ENCODE measurements around the gene TBR1.

The TBR1 gene

DNA sequence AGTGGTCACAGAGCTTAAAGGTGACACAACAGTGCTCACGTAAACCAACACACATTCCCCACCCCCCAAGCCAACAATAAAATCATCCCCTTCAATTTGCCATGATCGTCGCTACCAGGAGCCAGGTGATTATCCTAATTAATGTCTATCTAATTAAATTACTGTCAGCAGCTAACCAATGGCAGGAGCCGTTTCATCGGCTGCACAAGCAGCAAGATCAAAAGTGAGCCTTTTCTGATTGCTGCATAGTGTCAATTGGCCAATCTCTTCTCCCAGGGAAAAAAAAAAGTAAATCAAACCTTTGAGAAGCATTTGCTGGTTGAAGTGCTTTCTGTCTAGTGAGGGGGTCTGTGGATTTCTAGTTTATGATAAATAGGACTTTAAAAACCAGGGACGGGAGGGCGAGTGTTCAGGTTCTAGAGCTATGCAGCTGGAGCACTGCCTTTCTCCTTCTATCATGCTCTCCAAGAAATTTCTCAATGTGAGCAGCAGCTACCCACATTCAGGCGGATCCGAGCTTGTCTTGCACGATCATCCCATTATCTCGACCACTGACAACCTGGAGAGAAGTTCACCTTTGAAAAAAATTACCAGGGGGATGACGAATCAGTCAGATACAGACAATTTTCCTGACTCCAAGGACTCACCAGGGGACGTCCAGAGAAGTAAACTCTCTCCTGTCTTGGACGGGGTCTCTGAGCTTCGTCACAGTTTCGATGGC lies at the start of gene TBR1:
Gene TBR1, plus strand, starts transcription at position 311 of the 721 bp plus-strand sequence. Its CDS starts 114 bp downstream, at position 425.
- no peak for DNase-seq (ENCODE audit: low read depth)

DNA sequence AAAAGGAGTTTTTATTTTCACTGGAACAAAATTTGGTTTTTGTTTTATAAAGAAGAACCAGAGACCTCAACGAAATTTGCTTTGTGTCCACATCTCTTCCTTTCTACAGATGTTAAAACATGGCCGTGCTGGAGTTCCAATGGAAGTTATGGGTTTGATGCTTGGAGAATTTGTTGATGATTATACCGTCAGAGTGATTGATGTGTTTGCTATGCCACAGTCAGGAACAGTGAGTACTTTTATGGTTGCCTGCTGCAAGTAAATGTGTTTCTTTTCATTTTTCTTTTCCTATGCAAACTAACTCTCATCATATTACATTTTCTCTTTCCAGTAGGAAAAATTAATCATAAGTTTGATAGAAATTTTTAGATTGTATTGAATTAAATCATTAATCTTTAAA lies 48.4 kb upstream of the TBR1 start:
- DNase-seq (ENCODE audit: low read depth), result no peak

DNA sequence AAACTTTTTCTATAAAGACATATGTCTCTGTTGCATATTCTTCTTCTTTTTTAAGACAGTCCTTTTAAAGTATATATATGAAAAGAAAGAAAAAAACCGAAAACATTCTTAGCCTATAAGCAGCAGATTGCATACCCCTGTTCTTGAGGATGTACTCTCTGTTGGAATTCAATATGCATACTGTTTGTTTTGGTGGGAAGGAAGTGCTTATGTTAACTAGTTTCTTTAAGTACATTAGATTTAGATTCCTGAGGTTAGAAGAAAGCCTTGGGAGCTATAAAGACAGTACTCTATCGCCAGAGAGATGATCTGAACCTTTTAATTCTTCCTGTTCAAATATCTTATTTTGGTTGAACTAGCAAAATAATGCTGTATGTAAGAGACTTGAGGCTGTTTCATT lies 46.8 kb upstream of the TBR1 start:
- no peak for DNase-seq (ENCODE audit: low read depth)

DNA sequence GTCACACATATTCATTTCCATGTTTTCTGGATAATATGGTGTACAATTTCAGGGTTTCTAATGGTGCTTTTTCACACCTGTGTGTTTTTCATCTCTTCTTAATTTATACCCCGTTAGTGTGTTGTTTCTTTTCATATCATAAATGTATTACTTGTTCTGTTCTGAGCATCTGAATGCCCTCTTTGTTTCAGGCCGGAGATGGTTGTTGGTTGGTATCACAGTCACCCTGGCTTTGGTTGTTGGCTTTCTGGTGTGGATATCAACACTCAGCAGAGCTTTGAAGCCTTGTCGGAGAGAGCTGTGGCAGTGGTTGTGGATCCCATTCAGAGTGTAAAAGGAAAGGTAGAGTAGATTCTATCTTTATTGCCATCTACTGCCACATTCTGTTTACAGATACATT lies 45.1 kb upstream of the TBR1 start:
- DNase-seq (ENCODE audit: low read depth), result no peak

DNA sequence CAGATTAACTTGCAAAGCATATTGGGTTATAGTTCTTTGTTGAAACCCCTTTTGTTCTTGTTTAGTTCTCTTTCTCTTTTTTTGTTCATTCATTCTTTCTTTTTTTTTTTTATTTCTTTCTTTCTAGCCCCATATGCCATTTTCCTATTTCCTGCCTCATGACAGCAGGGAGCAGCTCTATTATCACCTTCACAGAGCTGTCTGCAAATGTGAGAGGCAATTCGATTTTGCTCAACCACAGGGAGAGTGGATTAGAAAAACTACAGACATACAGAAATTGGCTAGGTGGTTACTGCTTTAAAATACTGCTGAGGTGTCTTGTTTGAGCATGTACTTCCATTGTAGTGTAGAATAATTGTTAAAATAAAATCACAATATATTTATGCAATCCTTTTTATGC lies 44.2 kb upstream of the TBR1 start:
- DNase-seq (ENCODE audit: low read depth), result no peak

DNA sequence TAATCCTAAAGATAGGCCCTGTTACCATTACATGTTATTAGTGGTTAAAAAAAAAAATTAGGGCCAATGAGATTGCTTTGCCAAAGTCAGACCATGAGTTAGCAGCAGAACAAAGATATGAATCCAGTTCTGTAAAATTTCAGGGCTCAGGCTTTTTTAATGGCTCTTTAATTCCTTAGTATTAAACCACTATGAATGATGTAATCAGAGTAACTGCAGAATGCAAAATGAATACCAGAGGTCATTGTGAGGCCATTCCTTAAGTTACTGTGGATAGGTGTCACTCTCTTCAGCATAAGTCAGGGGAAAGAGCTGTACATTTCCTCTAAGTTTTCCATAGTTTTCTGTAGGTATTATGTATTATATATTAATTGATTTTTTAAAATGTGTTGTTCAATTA lies 42.2 kb upstream of the TBR1 start:
- no peak for DNase-seq (ENCODE audit: low read depth)

DNA sequence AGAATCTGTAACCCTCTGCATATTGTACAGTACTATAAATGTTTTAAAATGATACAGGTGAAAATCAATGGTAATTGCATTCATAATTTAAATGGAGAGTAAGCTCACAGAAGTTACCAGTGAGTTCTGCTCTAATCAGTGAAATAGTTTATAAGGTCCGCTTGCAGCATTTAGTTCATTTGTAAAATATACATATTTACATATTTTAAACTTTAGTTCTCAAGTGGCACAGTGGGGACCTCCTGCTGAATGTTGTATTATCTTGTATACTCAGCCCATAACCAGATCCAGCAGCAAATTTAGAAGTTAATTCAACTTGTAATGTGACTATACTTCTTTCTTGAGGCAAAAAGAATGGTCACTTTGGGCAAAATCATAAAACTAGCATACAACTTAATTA lies 41.7 kb upstream of the TBR1 start:
- no peak for DNase-seq (ENCODE audit: low read depth)

DNA sequence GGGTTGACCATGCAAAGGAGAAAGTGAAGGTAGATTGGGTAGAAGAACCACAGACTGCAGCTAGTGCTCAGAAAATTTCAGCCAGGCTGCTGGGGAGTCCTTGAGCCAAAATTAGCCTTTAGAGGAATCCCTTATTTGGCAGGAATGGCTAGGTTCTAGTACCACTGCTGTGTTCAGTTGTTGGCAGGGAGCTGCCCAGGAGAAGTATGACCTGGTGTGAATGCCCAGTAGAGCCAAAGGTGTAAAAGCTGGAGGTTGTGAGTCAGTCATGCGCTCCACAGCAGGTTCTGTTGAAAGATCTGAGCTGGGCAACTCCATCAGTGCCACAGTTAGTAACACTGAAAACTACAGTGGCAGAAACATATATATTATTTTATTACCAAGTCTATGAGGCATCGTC lies 36.4 kb upstream of the TBR1 start:
- DNase-seq (ENCODE audit: low read depth), result no peak

DNA sequence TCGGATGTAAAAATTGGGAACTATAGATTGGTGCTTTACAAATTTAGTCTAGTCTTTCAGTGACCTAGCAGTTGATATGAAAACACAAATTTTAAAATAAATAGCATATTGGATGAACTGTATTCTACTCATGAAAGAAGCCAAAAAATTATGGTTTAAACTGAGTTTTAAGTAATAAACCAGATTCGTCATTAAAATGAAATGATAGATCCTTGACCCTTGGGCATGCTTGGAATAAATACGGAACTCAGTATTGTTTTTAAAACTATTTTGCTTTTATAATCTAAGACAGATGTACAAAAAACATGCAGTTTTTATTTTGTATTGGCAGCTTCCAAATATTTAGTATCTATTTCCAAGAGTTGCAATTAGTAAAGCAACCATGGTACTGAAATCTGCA lies 34.6 kb upstream of the TBR1 start:
- DNase-seq (ENCODE audit: low read depth), result no peak

DNA sequence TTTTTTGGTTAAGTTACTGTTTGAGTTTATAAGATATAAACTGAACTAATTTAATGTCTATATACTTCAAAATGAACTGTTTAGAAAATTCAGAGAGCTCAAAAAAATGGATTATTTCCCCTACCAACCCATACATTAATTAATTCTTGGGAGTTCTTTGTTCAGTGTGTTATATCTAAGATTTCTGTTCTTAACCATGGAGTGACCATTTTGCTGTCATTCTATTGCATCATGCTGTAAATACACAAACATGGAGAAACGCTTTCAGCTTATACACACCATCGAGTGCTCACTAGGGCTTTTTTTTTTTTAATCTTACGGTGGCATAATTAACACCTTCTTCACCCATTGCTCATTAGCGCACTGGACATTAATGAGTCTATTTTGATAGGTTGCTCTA lies 33.4 kb upstream of the TBR1 start:
- no peak for DNase-seq (ENCODE audit: low read depth)

DNA sequence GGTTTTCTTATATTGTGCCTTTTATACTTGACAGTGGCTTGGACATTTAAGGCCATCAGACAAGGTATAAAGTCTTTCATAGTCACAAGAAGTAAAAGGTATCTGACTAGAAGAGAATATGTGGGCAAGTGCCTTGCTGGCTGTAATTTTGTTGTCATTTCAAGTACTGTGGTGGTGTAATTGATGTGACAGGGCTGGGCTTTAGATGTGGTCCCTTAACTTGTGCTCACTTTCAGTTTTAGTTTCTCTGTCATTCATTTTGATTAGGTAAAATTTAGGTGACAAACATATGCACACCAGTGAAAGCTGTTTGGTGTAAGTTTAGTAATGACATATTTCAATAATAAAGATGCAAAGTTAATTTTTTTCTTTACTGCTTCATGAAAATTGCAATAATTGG lies 31.2 kb upstream of the TBR1 start:
- no peak for DNase-seq (ENCODE audit: low read depth)

DNA sequence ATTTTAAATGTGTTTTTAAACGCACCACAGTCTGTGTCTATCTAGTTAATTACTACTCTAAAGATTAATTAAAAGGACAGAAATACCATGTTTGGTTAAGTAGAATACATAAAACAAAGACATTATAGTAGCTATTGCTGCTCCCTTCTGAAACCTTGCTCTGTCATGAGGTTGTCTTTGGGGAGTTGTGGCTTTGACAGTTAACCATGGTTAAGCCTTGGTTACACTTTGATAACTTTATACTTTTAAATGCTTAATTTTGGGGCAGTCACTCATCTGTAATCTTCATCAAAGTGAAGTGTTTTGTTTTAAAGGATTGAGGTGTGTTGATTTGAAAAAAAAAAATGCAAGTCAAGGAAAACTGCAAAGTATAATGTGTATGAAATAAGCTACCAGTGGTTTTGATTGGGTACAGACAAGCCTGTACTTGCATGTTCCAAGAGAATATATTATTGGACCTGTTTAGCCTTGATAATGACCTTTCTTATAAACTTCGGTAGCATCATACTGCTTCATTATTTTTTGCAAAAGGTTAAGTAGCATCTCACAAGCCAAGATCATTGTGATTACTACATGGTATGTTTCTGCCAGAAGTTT lies 29.8 kb upstream of the TBR1 start:
- DNase-seq (ENCODE audit: low read depth), result no peak

DNA sequence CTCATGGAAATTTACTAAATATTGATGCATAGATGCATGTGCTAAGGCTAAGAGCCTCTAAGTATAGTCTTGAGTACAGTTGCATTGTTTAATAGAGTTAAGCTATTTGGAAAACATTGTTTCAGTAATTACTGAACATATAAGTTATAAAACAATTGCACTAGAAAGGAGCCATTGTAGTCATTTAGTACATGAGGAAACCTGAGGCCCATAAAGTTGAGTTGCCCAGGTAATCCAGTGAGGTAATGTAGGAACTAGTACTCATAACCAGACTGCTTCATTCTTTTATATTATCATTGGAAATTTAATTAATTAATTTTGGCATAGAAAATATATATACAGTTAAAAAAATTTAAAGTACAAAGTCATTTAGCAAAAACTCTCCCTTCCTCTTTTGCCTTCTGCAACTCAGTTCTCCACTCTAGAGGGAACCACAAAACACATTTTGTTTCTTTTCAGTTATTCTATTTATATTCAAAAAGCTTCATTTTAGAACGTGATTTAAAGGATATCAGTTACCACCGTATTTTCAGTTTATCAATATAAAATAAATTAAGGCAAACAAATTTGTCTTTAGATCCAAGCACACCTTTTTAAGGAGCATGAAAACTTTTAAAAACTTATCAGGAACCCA lies 27.8 kb upstream of the TBR1 start:
- no peak for DNase-seq (ENCODE audit: low read depth)

DNA sequence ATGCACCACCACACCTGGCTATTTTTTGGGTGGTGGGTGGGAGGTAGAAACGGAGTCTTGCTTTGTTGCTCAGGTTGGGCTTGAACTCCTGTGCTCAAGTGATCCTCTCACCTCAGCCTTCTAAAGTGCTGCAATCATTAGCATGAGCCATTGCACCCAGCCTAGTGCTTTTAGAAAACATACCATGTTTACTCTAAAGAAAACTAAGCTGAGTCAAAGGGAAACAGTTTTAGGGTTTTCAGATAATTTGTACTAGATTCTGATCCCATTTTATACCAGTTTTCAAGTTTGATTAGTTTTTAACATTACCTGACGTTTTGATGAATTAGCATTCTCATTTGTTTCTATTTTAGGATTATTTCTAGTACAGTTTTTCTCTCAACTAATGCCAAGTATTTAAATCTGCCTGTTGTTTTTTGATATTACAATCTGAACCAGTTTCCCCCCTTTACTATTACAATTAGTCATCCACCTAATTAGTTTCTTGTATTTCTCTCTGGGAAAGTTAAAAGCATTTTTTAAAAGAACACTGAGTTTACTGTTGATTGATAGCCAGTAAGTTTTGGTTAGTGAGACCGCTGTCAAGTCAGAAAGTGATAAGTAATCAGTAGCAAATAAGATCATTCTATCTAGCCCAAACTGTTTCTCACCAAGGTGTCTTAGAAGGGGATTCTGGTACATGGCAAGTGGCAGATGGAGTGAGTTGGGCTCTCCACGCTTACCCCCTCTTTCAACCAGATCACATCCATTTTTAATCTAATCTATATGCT lies 24.2 kb upstream of the TBR1 start:
- no peak for DNase-seq (ENCODE audit: low read depth)

DNA sequence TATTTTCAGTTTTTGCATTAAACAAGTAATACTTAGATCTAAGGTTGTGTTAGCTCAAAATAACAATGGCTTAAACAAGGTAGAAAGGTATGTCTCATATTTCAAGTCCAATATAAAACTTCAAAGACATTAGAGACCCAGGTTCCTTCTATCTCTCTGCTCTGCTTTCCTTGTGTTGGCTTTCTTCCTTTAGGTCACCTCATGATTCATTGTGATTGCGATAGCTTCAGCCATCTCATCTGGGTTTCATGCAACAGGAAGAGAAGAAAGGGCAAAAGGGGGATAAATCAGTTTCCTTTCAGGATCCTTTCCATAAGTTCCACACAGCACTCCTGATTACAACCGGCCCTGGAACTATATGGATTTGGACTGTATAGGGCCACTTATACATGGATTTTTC lies 16.0 kb upstream of the TBR1 start:
- no peak for DNase-seq (ENCODE audit: low read depth)

DNA sequence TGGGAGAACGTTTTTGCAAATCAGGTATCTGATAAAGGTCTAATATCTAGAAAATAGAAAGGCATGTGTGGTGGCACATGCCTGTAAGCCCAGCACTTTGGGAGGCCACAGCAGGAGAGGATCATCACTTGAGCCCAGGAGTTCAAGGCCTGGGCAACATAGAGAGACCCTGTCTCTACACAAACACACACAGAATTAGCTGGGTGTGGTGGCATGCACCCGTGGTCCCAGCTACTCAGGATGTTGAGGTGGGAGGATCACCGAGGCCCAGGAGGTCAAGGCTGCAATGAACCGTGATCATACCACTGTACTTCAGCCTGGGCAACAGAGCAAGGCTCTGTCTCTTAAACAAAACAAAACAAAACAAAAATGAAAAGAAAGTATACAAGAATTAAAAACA lies 13.8 kb upstream of the TBR1 start:
- DNase-seq (ENCODE audit: low read depth), result no peak

DNA sequence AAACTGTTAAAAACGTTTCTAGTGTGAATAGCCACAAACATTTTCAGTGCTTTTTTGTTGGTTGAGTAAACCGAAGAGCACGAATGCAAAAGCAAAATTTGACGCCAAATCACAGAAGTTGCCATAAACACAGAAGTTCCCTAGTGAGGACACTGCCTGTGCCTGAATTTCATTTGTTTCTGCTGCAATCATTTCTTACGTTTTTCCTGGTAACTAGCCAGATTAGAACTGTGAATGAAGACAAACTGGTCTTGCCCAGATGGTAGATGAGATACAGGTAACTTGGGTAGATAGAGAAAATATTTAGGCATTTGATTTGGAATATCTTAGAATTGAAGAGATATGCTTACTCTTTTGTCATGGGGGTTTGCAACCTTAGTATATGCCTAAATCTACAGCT lies 9.8 kb upstream of the TBR1 start:
- DNase-seq (ENCODE audit: low read depth), result no peak

DNA sequence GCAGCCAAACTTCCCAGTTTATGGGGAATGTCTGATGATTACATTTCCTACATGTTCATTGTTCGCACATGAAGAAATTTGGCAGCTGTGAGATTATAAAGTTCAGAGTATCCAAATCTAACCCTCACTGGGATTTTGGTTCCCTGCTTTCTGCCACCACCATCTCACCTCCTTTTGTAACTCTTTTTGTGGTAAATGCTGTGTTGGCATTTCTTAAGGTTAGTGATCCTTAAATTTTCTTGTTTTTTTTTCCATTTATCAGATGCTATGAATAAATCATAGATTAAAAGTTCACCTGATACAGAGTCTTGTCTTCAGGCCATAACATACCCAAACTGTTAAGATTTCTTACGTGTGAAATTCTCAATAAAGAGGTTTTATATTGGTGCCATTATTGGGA lies 8.5 kb upstream of the TBR1 start:
- no peak for DNase-seq (ENCODE audit: low read depth)

DNA sequence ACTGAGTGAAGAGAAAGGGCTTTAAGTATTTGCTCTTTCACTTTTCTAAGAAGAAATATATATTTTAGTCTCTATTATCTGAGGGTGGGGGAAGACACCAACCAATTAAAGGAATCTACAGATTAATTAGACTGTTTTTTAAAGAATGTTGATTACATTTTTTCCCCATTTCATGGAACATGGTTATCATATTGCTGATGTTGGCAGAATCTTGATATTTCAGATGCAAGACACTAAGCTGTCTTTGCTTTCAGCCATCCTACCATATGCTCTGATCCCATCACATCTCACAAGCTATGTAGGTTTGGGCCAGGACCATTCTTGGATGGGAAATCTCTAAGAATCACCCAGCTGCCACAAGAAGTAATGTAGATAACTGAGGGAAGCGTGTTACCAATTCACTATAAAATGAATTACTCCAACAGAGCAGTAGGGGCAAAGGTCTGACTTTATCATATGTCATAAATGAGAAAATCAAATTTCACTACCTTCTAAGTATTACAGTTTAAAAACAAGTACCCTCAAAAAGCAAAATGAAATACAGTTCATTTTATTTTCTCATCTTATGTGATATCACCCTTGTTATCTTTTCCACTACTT lies 6.7 kb upstream of the TBR1 start:
- no peak for DNase-seq (ENCODE audit: low read depth)

DNA sequence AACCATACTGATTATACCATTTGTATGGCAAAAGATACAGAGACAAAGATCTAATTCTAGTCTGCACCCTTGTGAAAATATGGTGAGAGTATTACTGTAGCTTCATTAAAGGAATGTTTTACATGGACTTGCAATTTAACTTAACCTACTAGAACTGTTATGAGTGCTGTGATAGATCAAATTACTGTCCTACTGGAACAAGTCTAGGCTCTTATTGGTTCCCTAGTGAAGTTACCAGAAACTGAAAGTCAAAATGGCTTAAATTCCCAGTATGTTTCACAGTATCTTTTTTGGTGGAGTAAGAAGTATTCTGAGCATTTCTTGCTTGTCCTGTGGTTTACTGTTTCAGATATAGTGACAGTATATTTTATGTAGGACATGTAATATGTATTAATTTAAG lies 3.8 kb upstream of the TBR1 start:
- no peak for DNase-seq (ENCODE audit: low read depth)

DNA sequence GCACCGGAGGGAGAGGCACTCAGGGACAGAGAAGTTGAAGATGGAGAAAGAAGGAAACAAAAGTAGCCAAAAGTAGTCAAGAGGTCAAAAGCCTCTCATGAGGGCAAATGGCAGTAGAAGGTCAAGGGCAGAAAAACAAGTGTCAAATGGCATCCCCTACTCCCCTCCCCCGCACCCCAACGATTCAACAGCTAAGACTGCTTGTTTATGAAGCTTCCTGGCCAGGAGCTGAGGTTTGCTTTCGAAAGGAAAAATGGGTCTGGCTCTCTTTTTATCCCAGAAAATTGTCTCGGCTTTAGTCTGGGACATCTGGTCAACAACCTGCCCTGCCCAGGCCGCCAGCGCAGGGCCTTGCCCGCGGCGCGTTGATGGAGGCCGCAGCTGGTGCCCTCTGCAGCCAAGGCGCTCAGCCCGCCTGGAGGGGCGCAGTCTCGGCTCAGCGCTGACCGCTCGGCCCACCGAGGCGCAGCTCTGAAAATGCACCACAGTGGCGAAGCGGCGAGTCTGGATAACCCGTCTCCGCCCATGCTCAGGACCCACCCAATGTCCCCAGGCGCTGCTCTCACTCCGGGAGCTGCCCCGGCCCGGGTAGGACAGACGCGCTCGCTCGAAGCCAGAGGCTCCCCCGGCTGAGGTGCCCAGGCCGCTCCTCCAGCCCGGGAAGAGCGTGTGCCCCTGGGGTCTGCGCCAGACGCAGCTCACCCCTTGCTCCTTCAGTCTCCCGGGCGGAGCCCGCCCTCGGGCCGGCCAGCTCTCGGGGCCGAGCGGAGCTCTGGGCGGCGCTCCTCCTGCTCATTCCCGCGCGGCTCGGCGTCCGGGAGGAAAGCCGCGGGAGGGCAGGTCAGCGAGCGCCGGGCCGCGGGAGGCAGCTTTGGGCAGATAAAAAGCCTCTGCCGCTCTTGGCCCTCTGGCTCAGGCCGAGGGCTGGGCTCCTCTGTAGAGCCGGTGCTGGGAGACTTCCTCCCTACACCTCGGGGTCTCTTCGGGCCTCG lies 1.8 kb upstream of the TBR1 start:
- DNase-seq (ENCODE audit: low read depth), result no peak

Measured in T-helper 22 cell (primary cell).